Thymus (tissue), 11 donors: ENCODE results near the gene SLC35F3. TPM values are rescaled to one million over a fixed set of nuclear protein-coding genes. Genes with fewer than 3 reads are reported as not detected.

Source experiments
- DNase-seq, 9 donors: peaks; one replicate each; pipeline ENCODE4 v3.0.0-alpha.2; 2013; ENCODE audit warnings: low spot score in 9 of 9, low read depth in 6 of 9, missing footprints in 1 of 9
- H3K27ac ChIP-seq, 2 donors: one replicate each; pipeline ENCODE4 v1.5.1; 2013; ENCODE audit warnings: control low read depth in 1 of 2, low read depth in 1 of 2, low read length in 1 of 2, mild to moderate bottlenecking in 1 of 2, moderate library complexity in 1 of 2
- H3K27me3 ChIP-seq, 2 donors: one replicate each; pipeline ENCODE4 v1.5.1; 2013; ENCODE audit warnings: low read length in 1 of 2; ENCODE audit not compliant: control insufficient read depth in 2 of 2, insufficient read depth in 1 of 2
- H3K36me3 ChIP-seq, 2 donors: one replicate each; pipeline ENCODE4 v1.5.1; 2013; ENCODE audit warnings: low read length in 1 of 2, mild to moderate bottlenecking in 1 of 2, moderate library complexity in 1 of 2; ENCODE audit not compliant: control insufficient read depth in 2 of 2, insufficient read depth in 2 of 2
- H3K4me1 ChIP-seq, 2 donors: one replicate each; pipeline ENCODE4 v1.5.1; 2013; ENCODE audit warnings: low read length in 2 of 2; ENCODE audit not compliant: control insufficient read depth in 2 of 2, insufficient read depth in 2 of 2
- H3K4me3 ChIP-seq, 2 donors: one replicate each; pipeline ENCODE4 v1.5.1; 2013; ENCODE audit warnings: low read length in 2 of 2, control low read depth in 1 of 2, mild to moderate bottlenecking in 1 of 2
- H3K9me3 ChIP-seq, 2 donors: one replicate each; pipeline ENCODE4 v1.5.1; 2013; ENCODE audit warnings: low read length in 1 of 2, mild to moderate bottlenecking in 1 of 2; ENCODE audit not compliant: control insufficient read depth in 2 of 2, insufficient read depth in 1 of 2
- WGBS: extraction: QIAGEN DNeasy Blood & Tissue Kit; methylation state at CpG from one replicate; pipeline ENCODE4 v1.1.7; 2013; 5-methylcytosine and 5-hydroxymethylcytosine counted together
- polyA plus RNA-seq: library from polyadenylated mRNA; stranded (reverse); fragments of 200-250 nt; gene quantifications from one replicate; pipeline ENCODE4 v1.2.3, GENCODE V29; 2013
- total RNA-seq: library from RNA; stranded (reverse); fragments of 120-200 nt; gene quantifications from one replicate; pipeline ENCODE4 v1.2.4, GENCODE V29; 2013
- donor health status: healthy.

SLC35F3 gene
- total and polyA plus RNA-seq, 2 donors: 1.9 to 3.2 TPM

GRCh38 chr1:234125283-234125682, 220.8 kb downstream of the SLC35F3 start:
- 15% methylated on average over 11 of the region's 11 CpGs for WGBS

GRCh38 chr1:234125714-234126113, 221.2 kb downstream of the SLC35F3 start:
- Histone ChIP-seq H3K9me3 (no peaks in the 10 kb centered on the region), H3K4me1 (no peaks in the 10 kb centered on the region), H3K36me3 (no peaks in the 10 kb centered on the region), H3K27ac (no peak overlapping the region), H3K27me3 (peaks cover 0 to 9% of the 10 kb centered on the region in 2 donors), H3K4me3 (no peak overlapping the region)
- DNase-seq: no peak
- WGBS: 95% methylated on average over 13 of the region's 13 CpGs

More at GRCh38 chr1:234125283-234125682, 220.8 kb downstream of the SLC35F3 start:
- DNase-seq: peak in 8 of 9 donors; percentile 6 to 68 (median 23)
- no peak overlapping the region for H3K4me3 ChIP-seq
- no peaks in the 10 kb centered on the region for H3K36me3 ChIP-seq
- peaks cover 0 to 9% of the 10 kb centered on the region in 2 donors for H3K27me3 ChIP-seq
- H3K4me1 ChIP-seq: no peaks in the 10 kb centered on the region
- no peak overlapping the region for H3K27ac ChIP-seq
- H3K9me3 ChIP-seq: no peaks in the 10 kb centered on the region

- WGBS: 82% methylated on average over 4 of the region's 4 CpGs
- H3K27me3 ChIP-seq: peaks cover 0 to 9% of the 10 kb centered on the region in 2 donors
- no peaks in the 10 kb centered on the region for H3K9me3 ChIP-seq
- H3K36me3 ChIP-seq: no peaks in the 10 kb centered on the region
- DNase-seq: no peak
- no peak overlapping the region for H3K27ac ChIP-seq
- no peak overlapping the region for H3K4me3 ChIP-seq
- H3K4me1 ChIP-seq: no peaks in the 10 kb centered on the region
These were observed 222.7 kb downstream of the SLC35F3 start for GRCh38 chr1:234127026-234127671.

- WGBS: over 99% methylated on average over 2 of the region's 2 CpGs
- Histone ChIP-seq H3K27me3 (peaks cover 0 to 3% of the 10 kb centered on the region in 2 donors), H3K9me3 (no peaks in the 10 kb centered on the region)
These were observed 228.3 kb downstream of the SLC35F3 start for GRCh38 chr1:234132795-234133194.

GRCh38 chr1:234134878-234135277, 230.4 kb downstream of the SLC35F3 start:
- Histone ChIP-seq H3K4me1 (no peaks in the 10 kb centered on the region), H3K4me3 (no peak overlapping the region), H3K27me3 (no peaks in the 10 kb centered on the region), H3K27ac (no peak overlapping the region), H3K9me3 (no peaks in the 10 kb centered on the region), H3K36me3 (no peaks in the 10 kb centered on the region)
- DNase-seq: no peak
- 86% methylated on average over 5 of the region's 5 CpGs for WGBS

More at GRCh38 chr1:234132795-234133194, 228.3 kb downstream of the SLC35F3 start:
- no peak for DNase-seq
- H3K27ac ChIP-seq: no peak overlapping the region
- no peaks in the 10 kb centered on the region for H3K36me3 ChIP-seq
- H3K4me3 ChIP-seq: no peak overlapping the region
- H3K4me1 ChIP-seq: no peaks in the 10 kb centered on the region

- no peaks in the 10 kb centered on the region for H3K27me3 ChIP-seq
- H3K36me3 ChIP-seq: no peaks in the 10 kb centered on the region
- H3K27ac ChIP-seq: no peak overlapping the region
- WGBS: 93% methylated on average over 4 of the region's 4 CpGs
- no peaks in the 10 kb centered on the region for H3K9me3 ChIP-seq
- no peak for DNase-seq
- no peak overlapping the region for H3K4me3 ChIP-seq
- H3K4me1 ChIP-seq: no peaks in the 10 kb centered on the region
These were observed 231.0 kb downstream of the SLC35F3 start for GRCh38 chr1:234135501-234135900.

- no peaks in the 10 kb centered on the region for H3K36me3 ChIP-seq
- H3K4me3 ChIP-seq: no peak overlapping the region
- no peak overlapping the region for H3K27ac ChIP-seq
- H3K4me1 ChIP-seq: no peaks in the 10 kb centered on the region
- H3K9me3 ChIP-seq: no peaks in the 10 kb centered on the region
- DNase-seq: no peak
- H3K27me3 ChIP-seq: no peaks in the 10 kb centered on the region
These were observed 231.6 kb downstream of the SLC35F3 start for GRCh38 chr1:234136073-234136472.

- no peaks in the 10 kb centered on the region for H3K9me3 ChIP-seq
- H3K27me3 ChIP-seq: no peaks in the 10 kb centered on the region
- H3K27ac ChIP-seq: no peak overlapping the region
- WGBS: 98% methylated on average over 6 of the region's 6 CpGs
- no peak overlapping the region for H3K4me3 ChIP-seq
- no peak for DNase-seq
- no peaks in the 10 kb centered on the region for H3K4me1 ChIP-seq
- H3K36me3 ChIP-seq: no peaks in the 10 kb centered on the region
These were observed 235.5 kb downstream of the SLC35F3 start for GRCh38 chr1:234139966-234140365.

- no peaks in the 10 kb centered on the region for H3K27me3 ChIP-seq
- H3K27ac ChIP-seq: no peak overlapping the region
- no peak for DNase-seq
- H3K4me3 ChIP-seq: no peak overlapping the region
- no peaks in the 10 kb centered on the region for H3K4me1 ChIP-seq
- no peaks in the 10 kb centered on the region for H3K9me3 ChIP-seq
- 99% methylated on average over 9 of the region's 9 CpGs for WGBS
- H3K36me3 ChIP-seq: no peaks in the 10 kb centered on the region
These were observed 235.9 kb downstream of the SLC35F3 start for GRCh38 chr1:234140388-234140787.
